ENCODE results near the gene PRKCA. TPM values are rescaled to one million over a fixed set of nuclear protein-coding genes. Genes with fewer than 3 reads are reported as not detected.

The PRKCA gene
- total and polyA plus RNA-seq, 2 experiments from 2014 or later = 6.4 to 35.4 TPM

DNA sequence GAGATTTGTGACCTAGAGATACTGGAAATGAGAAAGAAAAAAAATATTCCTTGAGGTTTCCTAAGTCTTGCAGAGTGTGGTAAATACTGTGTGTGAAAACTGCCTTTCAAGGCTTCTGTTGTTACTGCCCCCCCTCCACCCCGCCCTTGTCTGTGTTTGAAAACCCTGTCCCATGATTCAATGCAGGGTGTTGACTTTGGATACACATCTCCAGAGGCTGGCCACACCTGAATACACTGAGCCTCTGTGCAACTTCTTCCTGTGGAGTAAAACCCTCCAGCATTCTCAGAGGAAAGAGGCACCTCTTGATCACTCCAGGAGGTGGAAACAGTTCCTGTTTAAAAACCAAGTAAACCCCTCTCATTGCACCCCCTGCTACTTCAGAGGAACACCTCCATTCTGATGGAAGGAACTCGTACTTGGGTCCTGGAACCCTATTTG lies 409.5 kb downstream of the PRKCA start:
- H3K36me3 Mint-ChIP-seq (ENCODE audit: low read depth) = no peaks in the 10 kb centered on the region; the same call in 2 of the 3 replicates
- 0 out of 3 replicates have a peak overlapping the region, but pooled peaks have one; percentile 5 for H3K4me3 Mint-ChIP-seq
- H3K9me3 Mint-ChIP-seq = no peaks in the 10 kb centered on the region
- Histone ChIP-seq H3K36me3 (ENCODE audit: insufficient read depth) (no peaks in the 10 kb centered on the region), H3K27me3 (ENCODE audit: insufficient read depth) (no peaks in the 10 kb centered on the region), H3K4me3 (0 out of 2 replicates have a peak overlapping the region, but pooled peaks have one; percentile 5), H3K79me2 (replicated peaks; ENCODE audit: insufficient read depth) (no peaks in the 10 kb centered on the region), H3K27ac (ENCODE audit: low read depth) (peak overlapping the region; percentile 86), H2AFZ (no peak overlapping the region), H3K4me2 (peak overlapping the region; percentile 33), H3F3A (replicated peaks; ENCODE audit: low read depth) (peaks cover 4% of the 10 kb centered on the region; the same call in 1 of the 2 replicates), H3K4me1 (ENCODE audit: insufficient read depth) (peaks cover 23% of the 10 kb centered on the region), H3K9me2 (ENCODE audit: insufficient read depth) (peaks cover 7% of the 10 kb centered on the region; the same call in 1 of the 2 replicates), H4K20me1 (replicated peaks; ENCODE audit: insufficient read depth) (no peaks in the 10 kb centered on the region)
- ATAC-seq (peak; percentile 16), DNase-seq (ENCODE audit: low spot score) (peak; percentile 56)
- peak overlapping the region; percentile 67 for H3K27ac Mint-ChIP-seq
- TF ChIP-seq CREB1 (CRISPR knock-in tag; IDR thresholded peaks at IDR 0.05; ENCODE audit: low read depth) (no peak), NANOG (IDR thresholded peaks at IDR 0.05; ENCODE audit: borderline replicate concordance) (no peak), ZNF114 (CRISPR knock-in tag; IDR thresholded peaks at IDR 0.05) (no peak)
- TF ChIP-seq, protein P1, sequence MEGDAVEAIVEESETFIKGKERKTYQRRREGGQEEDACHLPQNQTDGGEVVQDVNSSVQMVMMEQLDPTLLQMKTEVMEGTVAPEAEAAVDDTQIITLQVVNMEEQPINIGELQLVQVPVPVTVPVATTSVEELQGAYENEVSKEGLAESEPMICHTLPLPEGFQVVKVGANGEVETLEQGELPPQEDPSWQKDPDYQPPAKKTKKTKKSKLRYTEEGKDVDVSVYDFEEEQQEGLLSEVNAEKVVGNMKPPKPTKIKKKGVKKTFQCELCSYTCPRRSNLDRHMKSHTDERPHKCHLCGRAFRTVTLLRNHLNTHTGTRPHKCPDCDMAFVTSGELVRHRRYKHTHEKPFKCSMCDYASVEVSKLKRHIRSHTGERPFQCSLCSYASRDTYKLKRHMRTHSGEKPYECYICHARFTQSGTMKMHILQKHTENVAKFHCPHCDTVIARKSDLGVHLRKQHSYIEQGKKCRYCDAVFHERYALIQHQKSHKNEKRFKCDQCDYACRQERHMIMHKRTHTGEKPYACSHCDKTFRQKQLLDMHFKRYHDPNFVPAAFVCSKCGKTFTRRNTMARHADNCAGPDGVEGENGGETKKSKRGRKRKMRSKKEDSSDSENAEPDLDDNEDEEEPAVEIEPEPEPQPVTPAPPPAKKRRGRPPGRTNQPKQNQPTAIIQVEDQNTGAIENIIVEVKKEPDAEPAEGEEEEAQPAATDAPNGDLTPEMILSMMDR (conservative IDR thresholded peaks at IDR 0.05; ENCODE audit: low read depth in 2 of 2) = no peak
- TF ChIP-seq, protein P2, sequence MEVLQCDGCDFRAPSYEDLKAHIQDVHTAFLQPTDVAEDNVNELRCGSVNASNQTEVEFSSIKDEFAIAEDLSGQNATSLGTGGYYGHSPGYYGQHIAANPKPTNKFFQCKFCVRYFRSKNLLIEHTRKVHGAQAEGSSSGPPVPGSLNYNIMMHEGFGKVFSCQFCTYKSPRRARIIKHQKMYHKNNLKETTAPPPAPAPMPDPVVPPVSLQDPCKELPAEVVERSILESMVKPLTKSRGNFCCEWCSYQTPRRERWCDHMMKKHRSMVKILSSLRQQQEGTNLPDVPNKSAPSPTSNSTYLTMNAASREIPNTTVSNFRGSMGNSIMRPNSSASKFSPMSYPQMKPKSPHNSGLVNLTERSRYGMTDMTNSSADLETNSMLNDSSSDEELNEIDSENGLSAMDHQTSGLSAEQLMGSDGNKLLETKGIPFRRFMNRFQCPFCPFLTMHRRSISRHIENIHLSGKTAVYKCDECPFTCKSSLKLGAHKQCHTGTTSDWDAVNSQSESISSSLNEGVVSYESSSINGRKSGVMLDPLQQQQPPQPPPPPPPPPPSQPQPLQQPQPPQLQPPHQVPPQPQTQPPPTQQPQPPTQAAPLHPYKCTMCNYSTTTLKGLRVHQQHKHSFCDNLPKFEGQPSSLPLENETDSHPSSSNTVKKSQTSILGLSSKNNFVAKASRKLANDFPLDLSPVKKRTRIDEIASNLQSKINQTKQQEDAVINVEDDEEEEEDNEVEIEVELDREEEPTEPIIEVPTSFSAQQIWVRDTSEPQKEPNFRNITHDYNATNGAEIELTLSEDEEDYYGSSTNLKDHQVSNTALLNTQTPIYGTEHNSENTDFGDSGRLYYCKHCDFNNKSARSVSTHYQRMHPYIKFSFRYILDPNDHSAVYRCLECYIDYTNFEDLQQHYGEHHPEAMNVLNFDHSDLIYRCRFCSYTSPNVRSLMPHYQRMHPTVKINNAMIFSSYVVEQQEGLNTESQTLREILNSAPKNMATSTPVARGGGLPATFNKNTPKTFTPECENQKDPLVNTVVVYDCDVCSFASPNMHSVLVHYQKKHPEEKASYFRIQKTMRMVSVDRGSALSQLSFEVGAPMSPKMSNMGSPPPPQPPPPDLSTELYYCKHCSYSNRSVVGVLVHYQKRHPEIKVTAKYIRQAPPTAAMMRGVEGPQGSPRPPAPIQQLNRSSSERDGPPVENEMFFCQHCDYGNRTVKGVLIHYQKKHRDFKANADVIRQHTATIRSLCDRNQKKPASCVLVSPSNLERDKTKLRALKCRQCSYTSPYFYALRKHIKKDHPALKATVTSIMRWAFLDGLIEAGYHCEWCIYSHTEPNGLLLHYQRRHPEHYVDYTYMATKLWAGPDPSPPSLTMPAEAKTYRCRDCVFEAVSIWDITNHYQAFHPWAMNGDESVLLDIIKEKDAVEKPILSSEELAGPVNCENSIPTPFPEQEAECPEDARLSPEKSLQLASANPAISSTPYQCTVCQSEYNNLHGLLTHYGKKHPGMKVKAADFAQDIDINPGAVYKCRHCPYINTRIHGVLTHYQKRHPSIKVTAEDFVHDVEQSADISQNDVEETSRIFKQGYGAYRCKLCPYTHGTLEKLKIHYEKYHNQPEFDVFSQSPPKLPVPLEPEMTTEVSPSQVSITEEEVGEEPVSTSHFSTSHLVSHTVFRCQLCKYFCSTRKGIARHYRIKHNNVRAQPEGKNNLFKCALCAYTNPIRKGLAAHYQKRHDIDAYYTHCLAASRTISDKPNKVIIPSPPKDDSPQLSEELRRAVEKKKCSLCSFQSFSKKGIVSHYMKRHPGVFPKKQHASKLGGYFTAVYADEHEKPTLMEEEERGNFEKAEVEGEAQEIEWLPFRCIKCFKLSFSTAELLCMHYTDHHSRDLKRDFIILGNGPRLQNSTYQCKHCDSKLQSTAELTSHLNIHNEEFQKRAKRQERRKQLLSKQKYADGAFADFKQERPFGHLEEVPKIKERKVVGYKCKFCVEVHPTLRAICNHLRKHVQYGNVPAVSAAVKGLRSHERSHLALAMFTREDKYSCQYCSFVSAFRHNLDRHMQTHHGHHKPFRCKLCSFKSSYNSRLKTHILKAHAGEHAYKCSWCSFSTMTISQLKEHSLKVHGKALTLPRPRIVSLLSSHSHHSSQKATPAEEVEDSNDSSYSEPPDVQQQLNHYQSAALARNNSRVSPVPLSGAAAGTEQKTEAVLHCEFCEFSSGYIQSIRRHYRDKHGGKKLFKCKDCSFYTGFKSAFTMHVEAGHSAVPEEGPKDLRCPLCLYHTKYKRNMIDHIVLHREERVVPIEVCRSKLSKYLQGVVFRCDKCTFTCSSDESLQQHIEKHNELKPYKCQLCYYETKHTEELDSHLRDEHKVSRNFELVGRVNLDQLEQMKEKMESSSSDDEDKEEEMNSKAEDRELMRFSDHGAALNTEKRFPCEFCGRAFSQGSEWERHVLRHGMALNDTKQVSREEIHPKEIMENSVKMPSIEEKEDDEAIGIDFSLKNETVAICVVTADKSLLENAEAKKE (CRISPR knock-in tag; IDR thresholded peaks at IDR 0.05) = no peak
- H3K27me3 Mint-ChIP-seq (ENCODE audit: insufficient read depth, low read depth, poor library complexity) = no peaks in the 10 kb centered on the region
- H3K4me1 Mint-ChIP-seq = peaks cover 56% of the 10 kb centered on the region
